Fibroblast of lung (primary cell): Measurements from ENCODE around the gene HDAC8. TPM values are rescaled to one million over a fixed set of nuclear protein-coding genes. Genes with fewer than 3 reads are reported as not detected.
"Not testable (repeated sequence)": the region's sequence is repeated elsewhere in the genome, so short reads cannot be mapped to it uniquely, and the experiment has no call there.

Experiments
- DNase-seq, 2 donors: peaks; one replicate each; pipeline versions ENCODE4 v3.0.0 to v3.0.0-alpha.2; 2010; ENCODE audit warnings: low read depth in 2 of 2
- H2AFZ ChIP-seq: 2 replicates; pipeline ENCODE4 v1.5.1; 2012; ENCODE audit warnings: low read length, control low read depth, inconsistent platforms
- H3K27ac ChIP-seq: 2 replicates; pipeline ENCODE4 v1.5.1; 2011; ENCODE audit warnings: low read length, control low read depth; ENCODE audit not compliant: insufficient read depth
- H3K27me3 ChIP-seq: 2 replicates; pipeline ENCODE4 v1.5.1; 2011; ENCODE audit warnings: mild to moderate bottlenecking, low read length; ENCODE audit not compliant: control insufficient read depth, insufficient read depth
- H3K36me3 ChIP-seq: 2 replicates; pipeline ENCODE4 v1.5.1; 2011; ENCODE audit warnings: low read length; ENCODE audit not compliant: control insufficient read depth, insufficient read depth
- H3K4me1 ChIP-seq: 2 replicates; pipeline ENCODE4 v1.5.1; 2011; ENCODE audit warnings: low read length; ENCODE audit not compliant: control insufficient read depth, insufficient read depth; ENCODE audit errors: extremely low read depth
- H3K4me2 ChIP-seq: 2 replicates; pipeline ENCODE4 v1.5.1; 2011; ENCODE audit warnings: low read length, control low read depth; ENCODE audit not compliant: insufficient read depth; ENCODE audit errors: extremely low read depth
- H3K4me3 ChIP-seq, 4 experiments: fragments of 200-600 bp in 1 of 4; sonication (generic) in 1 of 4; replicated peaks in 1 of 4; 2 replicates each; pipeline ENCODE4 v1.5.1; 2011 to 2016; ENCODE audit warnings: low read length in 4 of 4, low read depth in 3 of 4, mild to moderate bottlenecking in 3 of 4, control low read depth in 2 of 4, inconsistent platforms in 1 of 4, mixed read lengths in 1 of 4; ENCODE audit not compliant: insufficient read depth in 1 of 4; ENCODE audit errors: control extremely low read depth in 1 of 4
- H3K79me2 ChIP-seq: 2 replicates; pipeline ENCODE4 v1.5.1; 2012; ENCODE audit warnings: mild to moderate bottlenecking, low read length, inconsistent platforms; ENCODE audit not compliant: control insufficient read depth, insufficient read depth
- H3K9ac ChIP-seq: 2 replicates; pipeline ENCODE4 v1.5.1; 2011; ENCODE audit warnings: mild to moderate bottlenecking, low read length, control low read depth; ENCODE audit not compliant: insufficient read depth
- H3K9me3 ChIP-seq: 2 replicates; pipeline ENCODE4 v1.5.1; 2012; ENCODE audit warnings: low read depth, low read length; ENCODE audit not compliant: control insufficient read depth, insufficient read depth
- H4K20me1 ChIP-seq: 2 replicates; pipeline ENCODE4 v1.5.1; 2011; ENCODE audit warnings: low read length; ENCODE audit not compliant: control insufficient read depth, insufficient read depth; ENCODE audit errors: extremely low read depth
- CTCF ChIP-seq, 2 donors: IDR thresholded peaks in 1 of 2; conservative IDR thresholded peaks in 1 of 2; 1 replicate in 1 of 2; 2 replicates in 1 of 2; pipeline ENCODE4 v1.5.1; 2011 to 2012; ENCODE audit warnings: low read length in 2 of 2, control low read depth in 1 of 2, inconsistent platforms in 1 of 2, low read depth in 1 of 2, mild to moderate bottlenecking in 1 of 2
- EZH2 ChIP-seq: IDR thresholded peaks from 2 replicates; pipeline ENCODE4 v1.5.1; 2012; ENCODE audit warnings: low read length, control low read depth, mild to moderate bottlenecking; ENCODE audit errors: missing control alignments
- polyA plus RNA-seq, 2 donors: library from polyadenylated mRNA; depleted of rRNA in 1 of 2; stranded (reverse) in 1 of 2; unstranded in 1 of 2; fragments of >200 nt; gene quantifications; 2 replicates each; pipeline ENCODE4 v1.2.1, GENCODE V29; 2011 to 2012; ENCODE audit warnings: missing spikeins in 1 of 2
- total RNA-seq: library from RNA; depleted of rRNA; stranded (reverse); fragments of >200 nt; gene quantifications from 2 replicates; pipeline ENCODE4 v1.2.1, GENCODE V29; 2014

HDAC8 gene
- total and polyA plus RNA-seq, 2 donors (not counting 1 experiment from before 2014, with no cell fraction given), result 25.9 TPM

- Histone ChIP-seq H3K27ac (no peak overlapping the region), H3K4me3 (no peak overlapping the region), H3K4me1 (no peaks in the 10 kb centered on the region), H2AFZ (no peak overlapping the region), H3K9ac (no peak overlapping the region), H3K27me3 (no peaks in the 10 kb centered on the region), H3K36me3 (no peaks in the 10 kb centered on the region), H4K20me1 (no peaks in the 10 kb centered on the region), H3K4me2 (no peak overlapping the region), H3K9me3 (no peaks in the 10 kb centered on the region), H3K79me2 (no peaks in the 10 kb centered on the region)
- no peak for TF ChIP-seq CTCF (conservative IDR thresholded peaks at IDR 0.05 in 1 of 2, IDR thresholded peaks at IDR 0.05 in 1 of 2; ENCODE audit: low read depth in 1 of 2, low read length in 2 of 2)
- TF ChIP-seq EZH2, result no peak
- no peak for DNase-seq
These were observed 162.7 kb downstream of the HDAC8 start for GRCh38 chrX:72409993-72410392.

- H3K27ac ChIP-seq, result no peak overlapping the region
- H3K4me1 ChIP-seq, result no peaks in the 10 kb centered on the region
- H2AFZ ChIP-seq, result no peak overlapping the region
- no peaks in the 10 kb centered on the region for H3K79me2 ChIP-seq
- DNase-seq, result no peak
- H3K4me3 ChIP-seq, result no peak overlapping the region
- no peak overlapping the region for H3K9ac ChIP-seq
- H3K27me3 ChIP-seq, result no peaks in the 10 kb centered on the region
- no peaks in the 10 kb centered on the region for H4K20me1 ChIP-seq
- H3K4me2 ChIP-seq, result no peak overlapping the region
- H3K36me3 ChIP-seq, result no peaks in the 10 kb centered on the region
- TF ChIP-seq CTCF (conservative IDR thresholded peaks at IDR 0.05 in 1 of 2, IDR thresholded peaks at IDR 0.05 in 1 of 2; ENCODE audit: low read depth in 1 of 2, low read length in 2 of 2) (no peak), EZH2 (no peak)
- H3K9me3 ChIP-seq, result no peaks in the 10 kb centered on the region
These were observed 163.8 kb downstream of the HDAC8 start for GRCh38 chrX:72408885-72409284.

- not testable (repeated sequence) for DNase-seq
These were observed 167.5 kb downstream of the HDAC8 start for GRCh38 chrX:72405136-72405535.

More at GRCh38 chrX:72405136-72405535, 167.5 kb downstream of the HDAC8 start:
- not testable (repeated sequence) for H3K79me2 ChIP-seq, H4K20me1 ChIP-seq, H3K9ac ChIP-seq, H3K4me1 ChIP-seq, H3K4me2 ChIP-seq, H2AFZ ChIP-seq, H3K36me3 ChIP-seq, H3K27me3 ChIP-seq, H3K9me3 ChIP-seq, H3K4me3 ChIP-seq, H3K27ac ChIP-seq
